ENCODE measurements around the gene MEIOC.
"Not testable (repeated sequence)": the region's sequence is repeated elsewhere in the genome, so short reads cannot be mapped to it uniquely, and the experiment has no call there.

Gene MEIOC

DNA sequence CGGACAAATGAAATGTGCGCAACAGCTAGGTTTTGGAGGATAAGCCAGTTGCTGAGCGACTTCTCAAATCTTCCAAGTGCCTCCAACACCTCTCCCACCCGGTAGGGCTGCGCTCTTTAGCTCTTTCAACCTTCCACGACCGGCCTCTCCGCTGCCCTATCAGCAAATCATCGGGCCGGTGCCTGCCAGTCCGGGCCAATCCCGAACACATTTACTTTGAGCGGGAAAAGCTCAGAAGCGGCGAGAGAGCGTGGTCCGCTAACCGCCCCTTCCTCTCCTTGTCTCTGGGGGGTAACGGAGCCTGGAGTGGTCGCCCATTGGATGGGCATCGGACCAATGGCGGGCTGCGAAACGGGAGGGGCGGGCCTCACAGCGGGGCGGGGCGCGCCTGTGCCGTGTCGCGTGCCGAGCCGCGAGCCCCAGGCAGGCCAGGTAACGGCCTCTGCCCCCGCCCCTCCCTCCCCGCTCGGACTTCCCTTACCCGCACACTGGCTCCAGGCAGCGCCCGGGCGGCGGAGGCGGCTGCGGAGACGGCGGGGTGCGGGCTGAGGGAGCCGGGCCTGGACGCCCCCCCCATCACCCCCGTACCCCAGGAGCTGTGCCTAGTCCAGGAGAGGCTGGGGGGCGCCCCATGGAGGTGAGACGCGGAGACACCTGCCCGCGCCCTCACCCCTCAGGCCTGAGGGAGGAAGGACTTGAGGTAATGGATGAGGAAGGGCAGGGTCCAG, at the start of gene MEIOC:
TSS of gene MEIOC (plus strand) at position 486 of the 728 bp plus-strand sequence. CDS start at position 632, 146 bp downstream.
- DNase-seq (ENCODE audit: low spot score): no peak

DNA sequence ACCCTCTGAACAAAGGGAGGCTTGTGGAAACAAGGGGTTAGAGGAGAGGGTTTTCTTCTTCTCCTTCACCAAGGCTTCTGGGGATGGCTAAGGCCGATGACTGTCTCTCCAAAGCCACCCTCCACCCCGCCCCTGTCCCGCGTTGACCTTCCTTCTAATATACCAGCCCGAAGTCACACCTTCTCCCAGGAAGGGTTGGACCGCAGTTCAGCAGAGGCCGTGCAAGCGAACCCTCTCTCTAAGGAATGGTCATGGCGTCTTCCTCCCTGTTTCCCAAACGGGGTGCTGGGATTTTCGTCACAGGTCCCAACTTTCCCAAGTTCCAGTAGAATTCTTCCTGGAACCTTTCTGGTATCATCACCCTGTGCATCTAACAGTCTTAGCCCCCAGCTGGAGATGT, 49.6 kb upstream of the MEIOC start:
- DNase-seq (ENCODE audit: low spot score): no peak

DNA sequence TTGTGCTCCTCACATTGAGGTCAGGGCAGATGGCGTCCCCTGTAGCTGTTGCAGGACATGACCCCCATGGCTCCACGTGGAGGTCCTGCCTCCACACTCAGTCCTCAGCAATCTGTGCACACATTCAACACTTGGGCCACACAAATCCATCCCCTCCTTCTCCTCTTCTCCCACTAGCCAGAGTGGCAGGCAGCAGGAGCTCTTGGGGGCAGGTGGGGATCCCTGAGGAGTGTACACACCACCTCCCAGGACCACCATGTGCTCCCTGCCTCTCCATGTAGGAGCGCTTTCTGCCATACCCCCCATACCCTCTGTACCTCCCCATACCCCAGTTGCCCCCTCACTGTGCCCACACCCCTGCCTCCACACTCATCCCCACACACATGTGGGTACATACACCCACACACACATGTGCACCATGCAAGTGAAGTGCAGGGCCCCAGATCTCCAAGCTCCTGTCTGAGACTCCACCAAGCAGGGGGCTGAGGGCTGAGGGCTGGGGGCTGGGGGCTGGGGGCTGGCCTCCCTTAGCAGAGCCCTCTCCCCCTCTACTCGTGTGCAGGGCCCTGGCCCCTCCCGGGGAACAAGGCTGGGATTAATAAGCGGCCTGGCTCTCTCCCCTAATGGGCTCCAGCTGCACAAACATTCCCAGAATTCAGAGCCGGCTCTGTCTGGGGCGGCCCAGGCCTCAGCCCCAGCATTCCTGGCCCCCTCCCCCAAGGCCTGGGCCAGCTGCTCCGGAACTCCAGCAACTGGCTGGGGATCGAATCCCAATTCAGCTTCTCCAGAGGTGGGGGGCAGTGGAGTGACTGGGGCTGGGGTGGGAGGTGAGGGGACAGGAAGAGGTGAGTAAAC, 48.2 kb upstream of the MEIOC start:
- DNase-seq (ENCODE audit: low spot score): peak; percentile 82

DNA sequence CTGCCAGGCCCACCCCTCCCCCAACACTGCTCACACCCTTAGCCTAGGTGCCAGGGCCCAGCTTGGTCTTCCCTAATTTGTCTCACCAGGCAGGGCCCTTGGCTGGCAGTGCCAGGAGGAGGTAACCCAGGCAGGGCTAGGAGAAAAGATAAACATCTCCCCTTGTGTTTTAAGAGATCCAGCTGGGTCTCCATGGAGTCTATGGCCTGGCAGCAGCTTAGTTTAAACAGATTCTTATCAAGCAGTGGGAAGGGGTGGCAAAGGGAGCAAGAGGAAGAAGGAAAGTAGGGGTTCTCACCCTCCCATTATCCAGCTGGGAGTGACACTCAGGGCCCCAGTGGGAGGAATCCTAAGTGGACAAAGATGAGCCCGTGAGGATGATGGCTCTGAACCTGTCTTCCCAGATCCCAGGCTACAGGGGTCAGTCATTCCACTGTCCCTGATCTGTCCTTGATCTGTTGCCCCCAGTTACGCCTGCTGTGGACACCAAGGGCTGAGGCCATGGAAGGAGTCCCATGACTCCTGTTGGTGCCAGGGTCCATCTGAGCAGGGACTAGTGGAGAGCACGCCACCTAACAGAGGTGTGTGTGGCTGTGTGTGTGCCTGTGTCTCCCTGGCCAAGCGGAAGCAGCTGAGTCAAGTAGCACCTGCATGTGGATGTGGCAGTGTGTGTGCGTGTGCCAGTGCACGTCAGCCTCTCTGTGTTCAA, 47.4 kb upstream of the MEIOC start:
- peak; percentile 5 for DNase-seq (ENCODE audit: low spot score)

GRCh38 chr17:44610331-44610730, 45.9 kb upstream of the MEIOC start:
- DNase-seq (ENCODE audit: low spot score): peak; percentile 1

- peak; percentile 13 for DNase-seq (ENCODE audit: low spot score)
Observed at GRCh38 chr17:44610871-44611270, 45.4 kb upstream of the MEIOC start.

- DNase-seq (ENCODE audit: low spot score): no peak
Observed at GRCh38 chr17:44614862-44615261, 41.4 kb upstream of the MEIOC start.

DNA sequence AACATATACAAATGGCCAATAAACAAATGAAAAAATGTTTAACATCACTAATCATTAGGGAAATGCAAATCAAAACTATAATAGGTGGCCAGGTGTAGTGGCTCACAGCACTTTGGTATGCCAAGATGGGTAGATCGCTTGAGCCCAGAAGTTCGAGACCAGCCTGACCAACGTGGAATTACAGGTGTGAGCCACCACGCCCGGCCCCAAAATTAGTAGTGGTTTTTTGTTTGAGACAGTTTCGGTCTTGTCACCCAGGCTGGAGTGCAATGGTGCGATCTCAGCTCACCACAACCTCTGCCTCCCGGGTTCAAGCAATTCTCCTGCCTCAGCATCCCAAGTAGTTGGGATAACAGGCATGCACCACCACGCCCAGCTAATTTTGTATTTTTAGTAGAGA, 37.6 kb upstream of the MEIOC start:
- not testable (repeated sequence) for DNase-seq (ENCODE audit: low spot score)

- no peak for DNase-seq (ENCODE audit: low spot score)
Observed at GRCh38 chr17:44623070-44623725, 33.1 kb upstream of the MEIOC start.

DNA sequence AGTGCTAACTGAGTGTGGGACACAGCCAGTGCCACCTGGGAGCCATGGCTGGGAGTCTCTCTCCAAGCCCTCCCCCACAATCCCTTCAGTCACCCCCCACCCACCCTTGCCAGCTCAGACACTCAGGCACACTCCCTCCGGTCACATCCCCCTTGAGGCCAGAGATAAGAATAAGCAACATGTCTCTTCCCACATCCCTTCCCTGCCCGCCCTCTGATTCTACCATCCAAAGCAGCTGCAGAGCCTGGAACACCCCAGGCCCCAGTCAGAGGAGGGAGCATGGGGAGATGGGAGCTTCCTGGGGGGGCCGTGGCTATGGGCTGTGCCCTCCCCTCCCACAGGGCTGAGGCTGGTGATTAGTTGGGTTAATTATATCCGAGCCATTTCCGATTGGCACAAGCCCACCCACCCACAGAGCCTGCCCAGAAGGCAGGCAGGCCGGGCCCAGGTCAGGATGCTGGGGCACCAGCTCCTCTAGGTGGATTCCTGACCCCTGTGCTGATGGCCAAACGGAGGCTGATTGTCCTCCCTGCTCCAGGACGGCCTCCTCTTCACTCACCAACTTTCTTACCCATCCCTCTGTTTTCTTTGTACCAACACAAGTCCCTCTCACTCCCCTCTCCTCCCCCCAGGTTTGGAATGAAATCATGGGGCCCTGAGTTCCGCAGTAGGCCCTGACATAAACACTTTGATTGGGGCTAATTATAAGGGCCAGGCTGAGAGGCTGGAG, 28.6 kb upstream of the MEIOC start:
- no peak for DNase-seq (ENCODE audit: low spot score)

GRCh38 chr17:44628243-44629188, 27.8 kb upstream of the MEIOC start:
- no peak for DNase-seq (ENCODE audit: low spot score)

DNA sequence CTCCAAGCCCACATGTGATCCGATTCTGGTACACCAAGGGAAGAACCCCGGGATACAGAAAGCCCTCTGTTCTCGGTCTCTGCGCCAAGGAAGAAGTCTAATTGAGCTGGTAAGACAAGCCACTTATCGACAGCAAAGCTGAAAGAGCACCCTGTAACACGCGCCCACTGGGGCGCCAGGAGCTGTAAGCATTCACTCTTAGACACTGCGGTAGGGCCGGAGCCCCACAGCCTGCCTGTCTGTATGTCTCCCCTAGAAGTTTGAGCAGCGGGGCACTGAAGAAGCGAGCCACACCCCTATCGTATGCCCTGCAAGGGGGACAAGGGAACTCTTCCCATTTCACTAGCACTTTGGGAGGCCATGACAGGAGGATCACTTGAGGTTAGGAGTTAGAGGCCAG, 27.0 kb upstream of the MEIOC start:
- DNase-seq (ENCODE audit: low spot score): no peak

DNA sequence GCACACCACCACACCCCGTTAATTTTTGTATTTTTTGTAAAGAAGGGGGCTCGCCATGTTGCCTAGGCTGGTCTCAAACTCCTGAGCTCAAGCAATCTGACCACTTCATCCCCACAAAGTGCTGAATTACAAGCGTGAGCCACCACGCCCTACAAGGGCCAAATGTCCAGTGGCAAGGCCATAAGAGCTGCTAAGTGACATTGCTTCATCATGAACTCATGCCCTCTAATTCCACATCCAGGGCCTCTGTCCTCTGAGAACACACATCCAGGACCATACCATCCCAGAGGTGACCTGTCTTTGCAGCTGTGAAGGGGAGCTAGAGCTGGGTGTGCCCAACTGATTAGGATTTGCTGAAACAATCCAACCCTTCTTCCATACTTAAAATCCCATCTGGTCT, 25.6 kb upstream of the MEIOC start:
- no peak for DNase-seq (ENCODE audit: low spot score)

DNA sequence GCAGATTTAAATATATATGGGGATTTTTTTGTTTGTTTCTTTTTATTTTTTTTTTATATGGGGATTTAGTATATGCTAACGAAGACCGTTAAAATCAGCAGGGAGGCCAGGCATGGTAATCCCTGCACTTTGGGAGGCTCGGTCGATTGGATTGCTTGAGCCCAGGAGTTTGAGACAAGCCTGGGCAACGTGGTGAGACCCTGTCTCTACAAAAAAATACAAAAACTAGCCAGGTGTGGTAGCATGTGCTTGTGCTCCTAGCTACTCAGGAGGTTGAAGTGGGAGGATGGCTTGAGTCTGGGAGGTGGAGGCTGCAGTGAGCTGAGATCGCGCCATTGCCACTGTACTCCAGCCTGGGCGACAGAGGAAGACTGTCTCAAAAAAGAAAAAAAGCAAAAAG, 22.3 kb upstream of the MEIOC start:
- no peak for DNase-seq (ENCODE audit: low spot score)

DNA sequence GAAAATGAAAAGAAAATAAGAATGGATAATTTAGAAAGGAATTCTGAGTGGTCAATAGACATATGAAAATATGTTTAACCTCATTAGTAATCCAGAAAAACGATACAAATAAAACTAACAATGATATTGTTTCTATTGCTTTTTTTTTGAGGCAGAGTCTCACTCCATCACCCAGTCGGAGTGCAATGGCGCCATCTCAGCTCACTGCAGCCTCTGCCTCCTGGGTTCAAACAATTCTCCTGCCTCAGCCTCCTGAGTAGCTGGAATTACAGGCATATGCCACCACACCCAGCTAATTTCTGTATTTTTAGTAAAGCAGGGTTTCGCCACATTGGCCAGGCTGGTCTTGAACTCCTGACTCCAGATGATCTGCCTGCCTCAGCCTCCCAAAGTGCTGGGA, 21.9 kb upstream of the MEIOC start:
- not testable (repeated sequence) for DNase-seq (ENCODE audit: low spot score)

DNA sequence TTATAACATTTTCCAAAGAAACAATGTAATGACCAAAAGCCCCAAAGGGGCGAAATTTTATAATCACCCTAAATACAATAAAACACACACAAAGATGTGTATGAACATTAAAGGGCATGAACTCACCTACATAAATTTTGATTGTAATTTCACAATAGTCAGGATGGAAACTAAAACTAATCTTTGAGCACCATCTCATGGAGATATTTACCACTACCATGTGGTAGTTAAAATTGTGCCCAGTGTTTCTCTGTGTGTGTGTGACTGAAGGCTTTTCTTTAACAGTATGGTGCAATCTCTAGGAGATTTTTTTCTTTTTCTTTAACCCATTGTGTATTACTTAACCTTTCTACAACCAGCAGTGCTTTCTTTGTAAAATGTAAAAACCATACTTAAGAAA, 19.7 kb upstream of the MEIOC start:
- DNase-seq (ENCODE audit: low spot score): peak; percentile 56

DNA sequence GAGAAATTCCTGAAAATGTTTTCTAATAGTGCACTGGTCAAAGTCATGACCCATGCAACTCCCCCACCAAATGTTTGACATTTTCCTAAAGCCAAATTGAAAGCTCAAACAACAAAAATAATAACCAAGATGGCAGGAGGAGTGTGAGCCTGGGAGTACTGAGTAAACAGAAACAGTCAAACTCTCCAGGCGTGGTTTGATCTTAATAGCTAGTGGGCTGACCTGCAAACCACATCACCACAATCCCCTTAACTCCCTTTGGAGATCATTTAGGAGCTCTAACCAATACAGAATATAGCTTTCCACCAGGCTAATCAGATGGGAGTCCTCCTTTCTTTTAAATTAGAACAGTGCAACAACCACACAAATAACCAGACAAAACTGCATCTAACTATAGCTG, 19.2 kb upstream of the MEIOC start:
- no peak for DNase-seq (ENCODE audit: low spot score)

DNA sequence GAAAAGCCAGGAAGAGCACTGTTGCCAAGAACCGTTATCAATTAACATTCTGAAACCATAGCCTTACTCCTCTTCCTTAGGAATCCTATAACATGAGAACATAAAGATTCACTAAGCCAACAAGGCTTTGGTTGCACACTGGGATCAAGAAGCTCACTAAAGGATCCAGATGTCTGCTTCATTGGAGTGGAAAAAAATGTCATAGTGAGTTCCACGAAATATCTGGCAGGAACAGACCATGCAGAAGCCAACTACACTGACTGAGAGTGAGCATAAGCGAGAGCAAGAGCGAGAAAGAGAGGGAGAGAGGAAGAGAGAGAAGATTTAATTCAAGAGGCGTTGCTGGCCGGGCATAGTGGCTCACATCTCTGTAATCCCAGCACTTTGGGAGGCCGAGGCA, 13.4 kb upstream of the MEIOC start:
- no peak for DNase-seq (ENCODE audit: low spot score)

DNA sequence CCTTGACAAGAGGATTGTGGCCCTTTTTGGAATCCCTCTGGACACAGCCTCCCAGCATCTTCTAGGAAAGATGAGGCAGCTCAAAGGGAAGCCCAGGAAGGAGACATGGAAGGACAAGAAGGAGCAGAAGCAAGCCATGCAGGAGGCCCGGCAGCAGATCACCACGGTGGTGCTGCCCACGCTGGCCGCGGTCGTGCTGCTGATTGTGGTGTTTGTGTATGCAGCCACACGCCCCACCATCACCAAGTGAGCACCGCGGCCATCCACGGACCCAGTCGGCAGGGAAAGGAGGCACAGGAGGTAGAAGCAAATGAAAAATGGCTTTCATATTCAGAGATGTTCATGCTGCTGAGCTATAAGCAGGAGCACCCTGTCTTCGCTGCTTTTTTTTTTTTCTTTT, 10.9 kb upstream of the MEIOC start:
- DNase-seq (ENCODE audit: low spot score): no peak

DNA sequence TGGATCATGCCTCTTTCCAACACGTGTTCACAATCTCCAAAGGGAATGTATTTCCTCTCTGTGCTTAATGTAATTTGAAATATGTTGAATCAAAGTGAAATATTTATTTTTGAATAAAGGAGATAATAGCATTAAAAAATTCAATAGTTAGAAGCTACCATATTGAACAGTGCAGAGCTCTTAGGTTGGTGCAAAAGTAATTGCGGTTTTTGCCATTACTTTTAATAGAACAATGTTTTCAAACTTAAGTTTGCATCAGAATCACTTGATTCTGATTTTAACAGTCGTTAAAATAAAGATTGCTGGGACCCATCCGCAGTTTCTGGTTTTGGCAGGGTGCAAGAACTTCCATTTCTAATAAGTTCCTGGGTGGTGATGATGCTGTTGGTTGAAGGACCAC, 10.0 kb upstream of the MEIOC start:
- DNase-seq (ENCODE audit: low spot score): no peak
